Fibroblast of gingiva (primary cell): ENCODE data around the gene ROPN1B.
"Not testable (repeated sequence)": the region's sequence is repeated elsewhere in the genome, so short reads cannot be mapped to it uniquely, and the experiment has no call there.

Source experiments
- DNase-seq: peaks from one replicate; pipeline ENCODE4 v3.0.0-alpha.2; 2011; ENCODE audit warnings: low read depth

Gene ROPN1B

DNA sequence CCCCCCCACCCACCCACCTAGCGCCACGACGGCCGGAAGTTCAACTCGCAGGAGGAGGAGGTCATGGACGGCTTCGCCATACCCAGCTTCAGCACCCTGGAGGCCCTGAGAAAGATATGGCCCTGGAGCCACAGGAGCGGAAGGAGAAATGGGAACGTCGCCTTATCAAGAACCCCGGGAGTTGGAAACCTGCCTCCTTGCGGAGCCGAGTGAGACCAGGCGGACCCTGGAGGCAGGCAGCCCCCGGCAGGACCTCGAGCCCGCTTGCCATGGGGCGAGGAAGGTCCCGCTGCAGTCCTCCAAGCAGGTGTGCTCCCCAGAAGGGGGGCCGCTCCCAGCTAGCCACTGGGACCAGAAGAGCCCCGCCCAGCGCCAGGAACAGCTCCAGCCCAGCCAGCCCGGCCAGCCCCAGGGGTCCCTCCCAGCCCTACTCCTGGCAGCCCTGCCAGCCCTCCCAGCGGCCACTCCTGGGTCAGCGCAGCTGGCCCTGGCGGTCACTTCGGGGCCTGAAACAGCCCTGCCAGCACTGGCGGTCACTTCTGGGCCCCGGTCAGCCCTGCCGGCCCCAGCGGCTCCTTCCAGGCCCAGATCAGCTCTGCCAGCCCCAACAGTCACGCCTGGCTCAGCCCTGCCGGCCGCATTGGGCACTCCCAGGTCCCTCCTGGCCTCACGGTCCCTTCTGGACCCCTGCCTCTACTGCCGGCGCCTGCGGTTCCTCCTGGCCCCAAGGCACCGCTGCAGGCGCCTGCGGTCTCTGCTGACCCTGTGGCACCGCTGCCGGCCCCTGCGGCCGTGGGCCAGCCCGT is 10.3 kb upstream of the ROPN1B start:
- DNase-seq, result no peak

DNA sequence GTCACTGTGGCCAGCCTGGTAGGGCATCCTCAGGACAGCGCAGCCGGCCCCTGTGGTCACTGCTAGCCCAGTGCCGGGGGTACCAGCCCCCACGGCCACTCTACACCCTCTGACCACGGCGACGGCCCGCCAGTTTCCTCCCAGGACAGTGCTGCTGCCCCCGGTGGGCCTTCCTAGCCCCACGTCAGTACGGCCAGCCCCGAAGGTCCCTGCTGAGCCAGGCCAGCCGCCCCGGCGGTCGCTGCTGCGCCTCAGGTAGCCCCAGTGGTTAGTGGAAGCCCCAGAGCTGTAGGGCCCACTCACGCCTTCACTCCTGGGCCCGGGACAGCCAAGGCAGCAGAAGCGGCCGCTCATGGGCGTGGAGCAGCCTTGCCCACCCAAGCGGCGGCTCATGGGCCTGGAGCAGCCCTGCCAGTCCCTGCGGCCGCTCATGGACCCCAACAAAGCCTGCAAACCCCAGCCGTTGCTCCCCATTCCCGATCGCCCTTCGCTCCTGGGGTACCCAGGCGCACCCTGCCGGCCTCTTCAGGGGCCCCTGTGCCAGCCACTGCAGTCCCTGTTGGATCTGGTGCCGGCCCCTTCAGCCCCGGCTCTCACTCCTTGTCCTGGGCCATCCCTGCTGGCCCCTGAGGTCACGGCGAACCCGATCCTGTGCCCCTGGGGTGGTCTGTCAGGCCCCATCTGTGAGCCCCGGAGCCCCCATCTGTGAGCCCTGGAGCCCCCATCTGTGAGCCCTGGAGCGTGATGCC is 9.5 kb upstream of the ROPN1B start:
- no peak for DNase-seq

DNA sequence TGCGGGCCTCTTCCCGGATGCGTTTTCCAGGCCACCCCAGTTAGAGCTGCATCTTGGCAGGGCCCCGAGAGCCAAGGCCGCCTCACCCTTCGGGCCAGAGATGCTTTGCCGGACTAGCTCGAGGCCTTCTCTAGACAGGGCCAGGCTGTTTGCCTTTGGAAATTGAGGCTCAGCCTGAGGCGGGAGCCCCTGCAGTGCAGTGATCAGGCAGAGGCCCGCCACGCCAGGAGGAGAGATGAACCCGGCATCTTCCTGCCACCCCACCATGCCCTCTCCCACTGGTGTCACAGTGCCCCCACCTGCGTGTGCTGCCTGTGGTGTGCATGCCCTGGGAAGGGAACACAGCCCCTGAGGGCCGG is 8.9 kb upstream of the ROPN1B start:
- DNase-seq, result no peak

DNA sequence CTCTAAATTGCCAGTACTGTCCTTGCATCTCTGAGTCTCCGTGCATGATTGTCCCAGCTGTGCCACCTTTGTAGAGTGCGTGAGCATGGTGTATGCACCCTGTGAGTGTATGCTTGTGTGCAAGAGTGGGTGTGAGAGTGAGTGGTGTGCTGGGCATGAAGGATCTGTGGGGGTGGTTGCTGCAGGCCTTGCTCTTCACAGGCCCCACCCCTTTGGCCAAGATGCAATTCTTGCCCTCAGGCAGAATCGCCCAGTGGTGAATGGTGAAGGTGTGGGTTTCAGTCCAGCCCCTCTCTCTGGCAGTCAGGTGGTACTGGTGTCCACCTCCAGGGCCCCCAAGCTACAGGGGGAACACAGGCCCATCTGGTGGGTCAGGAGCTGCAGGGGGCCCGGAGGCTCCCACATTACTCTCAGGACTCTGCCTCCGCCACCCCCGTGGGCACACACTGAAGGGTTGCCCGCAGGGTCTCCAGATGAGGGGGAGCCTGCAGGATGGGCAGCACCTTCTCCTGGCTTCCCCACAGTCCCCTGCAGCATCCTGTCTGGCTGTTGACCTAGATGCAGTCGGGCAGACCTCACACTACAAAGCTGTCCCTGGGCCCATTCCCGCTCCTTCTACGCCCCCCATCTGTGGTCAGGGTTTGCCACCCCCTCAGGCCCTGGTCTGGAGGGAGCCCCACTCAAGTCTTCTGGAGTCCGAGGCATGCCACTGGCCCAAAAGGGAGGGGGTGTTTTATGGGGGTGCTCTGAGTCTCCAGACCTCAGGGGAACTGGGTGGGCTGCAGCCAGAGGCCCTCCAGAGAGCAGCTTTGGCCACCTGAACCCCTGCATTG is 8.3 kb upstream of the ROPN1B start:
- DNase-seq, result no peak

DNA sequence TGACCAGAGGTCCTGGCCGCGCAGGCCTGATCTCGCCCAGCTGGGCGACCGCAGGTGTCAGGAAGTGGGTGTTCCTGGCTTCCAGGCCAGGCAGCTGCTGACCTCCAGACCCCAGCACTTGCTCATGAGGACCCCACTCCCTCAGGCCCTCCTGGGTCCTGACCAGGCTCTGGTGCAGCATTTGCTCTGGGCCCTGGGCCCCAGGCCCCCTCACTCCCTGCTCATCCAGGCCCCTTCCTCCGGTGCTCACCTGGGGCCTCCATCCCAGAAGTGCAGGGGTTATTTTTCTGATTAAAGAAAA is 7.7 kb upstream of the ROPN1B start:
- DNase-seq, result no peak

DNA sequence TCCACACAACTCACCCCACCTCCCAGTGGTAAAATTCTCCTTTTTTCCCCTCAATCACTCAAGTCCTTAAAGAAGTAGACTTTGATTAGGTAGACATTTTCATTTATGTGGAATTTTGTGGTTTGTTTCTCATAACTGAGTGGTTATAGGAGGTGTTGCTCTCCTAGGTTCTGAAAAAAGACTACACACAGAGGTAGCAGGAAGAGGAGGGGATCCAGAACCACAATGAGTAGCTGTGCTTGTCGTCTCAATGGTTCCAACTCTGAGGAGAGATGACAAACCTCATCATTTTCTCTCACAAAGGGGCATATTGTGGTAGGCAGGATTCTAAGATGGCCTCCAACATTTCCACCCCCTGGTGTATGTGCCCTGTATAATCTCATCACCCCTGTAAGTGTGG is 5.1 kb upstream of the ROPN1B start:
- DNase-seq, result not testable (repeated sequence)

DNA sequence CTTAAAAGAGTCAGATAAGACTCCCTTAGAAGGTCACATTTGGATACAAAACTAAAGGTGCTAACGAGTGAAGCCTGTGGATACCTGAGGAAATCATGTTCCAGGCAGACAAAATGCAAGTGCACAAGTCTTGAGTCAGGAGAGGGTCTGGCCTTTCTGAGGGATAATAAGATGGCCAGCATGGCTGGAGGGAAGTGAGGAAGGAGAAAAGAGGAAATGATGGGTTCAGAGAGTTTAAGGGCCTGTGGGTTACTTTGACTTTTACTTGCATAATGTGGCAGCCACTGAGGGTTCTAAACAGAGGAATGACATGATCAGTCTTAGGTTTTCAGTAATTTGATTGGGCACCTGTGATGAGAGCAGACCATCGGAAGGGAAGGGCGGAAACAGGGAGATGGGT is 3.5 kb upstream of the ROPN1B start:
- no peak for DNase-seq

DNA sequence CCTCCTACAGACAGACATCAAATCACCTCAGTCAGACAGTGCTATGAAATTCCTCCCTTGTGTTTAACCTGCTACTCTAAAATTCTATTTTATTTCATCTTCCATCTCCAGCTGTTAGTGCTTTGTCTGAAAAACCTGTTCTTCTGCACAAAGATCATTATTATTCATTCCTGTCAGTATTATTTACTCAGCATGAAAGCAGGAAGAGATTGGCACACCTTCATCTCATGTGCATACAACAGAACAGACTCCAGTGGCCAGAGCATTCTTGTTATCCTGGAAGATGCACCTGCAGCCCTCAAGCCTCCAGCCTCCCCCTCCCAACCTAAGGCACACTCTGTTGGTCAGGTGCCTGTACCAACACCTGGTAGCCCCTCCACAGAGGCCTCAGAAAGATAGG is 1.8 kb upstream of the ROPN1B start:
- DNase-seq, result no peak

DNA sequence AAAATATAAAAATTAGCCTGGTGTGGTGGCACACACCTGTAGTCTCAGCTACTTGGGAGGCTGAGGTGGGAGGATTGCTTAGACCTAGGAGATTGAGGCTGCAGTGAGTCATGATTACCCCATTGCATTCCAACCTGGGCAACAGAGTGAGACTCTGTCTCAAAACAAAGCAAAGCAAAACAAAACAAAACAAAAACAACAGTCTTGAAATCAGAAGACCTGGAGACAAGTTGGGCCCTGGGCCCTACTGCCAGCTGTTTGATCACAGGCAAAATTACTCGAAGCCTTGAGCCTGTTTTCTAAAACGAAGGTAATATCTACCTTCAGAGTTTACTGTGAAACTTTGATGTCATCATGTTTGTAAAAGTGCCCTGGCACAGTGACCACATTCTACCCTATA is 857 bp upstream of the ROPN1B start:
- DNase-seq, result not testable (repeated sequence)

DNA sequence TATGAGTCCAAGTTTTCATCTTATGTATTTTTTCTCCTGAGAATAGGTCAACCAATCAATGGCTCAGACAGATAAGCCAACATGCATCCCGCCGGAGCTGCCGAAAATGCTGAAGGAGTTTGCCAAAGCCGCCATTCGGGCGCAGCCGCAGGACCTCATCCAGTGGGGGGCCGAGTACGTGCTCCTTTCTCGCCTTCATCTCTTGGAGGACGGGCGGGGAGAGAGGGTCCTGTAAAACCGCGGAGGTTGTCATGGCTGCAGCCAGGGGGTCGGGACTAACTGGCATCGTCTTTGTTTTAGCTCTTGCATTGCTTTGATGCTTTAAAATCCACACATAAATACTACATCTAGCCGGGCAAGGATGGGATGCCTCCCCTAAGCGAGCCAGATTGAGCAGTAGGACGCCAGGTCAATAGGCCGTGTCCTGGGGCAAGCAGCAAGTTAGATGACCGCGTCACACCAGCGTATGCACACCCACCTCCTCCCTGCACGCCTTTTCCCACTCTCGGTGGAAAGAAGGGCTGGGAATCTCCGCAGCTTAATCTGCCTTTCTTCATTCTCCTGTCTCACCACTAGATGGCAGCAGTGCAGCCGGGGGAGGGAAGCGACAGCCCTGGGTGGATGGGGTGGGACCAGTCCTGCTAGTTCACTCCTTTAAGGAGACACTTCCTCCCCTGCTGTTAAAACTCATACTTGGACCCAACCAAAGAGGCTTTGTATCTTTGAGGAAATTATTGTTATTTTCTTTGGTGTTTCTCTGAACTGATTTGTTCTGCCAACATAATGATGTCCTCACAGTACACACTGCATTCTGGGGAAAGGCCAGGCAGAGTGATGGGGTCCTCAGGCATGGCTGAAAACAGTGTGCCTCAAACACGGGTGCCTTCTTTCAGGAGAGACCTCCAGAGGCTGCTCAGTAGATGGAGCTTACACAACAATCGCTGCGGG is 3.3 kb downstream of the ROPN1B start:
- peak; percentile 9 for DNase-seq

DNA sequence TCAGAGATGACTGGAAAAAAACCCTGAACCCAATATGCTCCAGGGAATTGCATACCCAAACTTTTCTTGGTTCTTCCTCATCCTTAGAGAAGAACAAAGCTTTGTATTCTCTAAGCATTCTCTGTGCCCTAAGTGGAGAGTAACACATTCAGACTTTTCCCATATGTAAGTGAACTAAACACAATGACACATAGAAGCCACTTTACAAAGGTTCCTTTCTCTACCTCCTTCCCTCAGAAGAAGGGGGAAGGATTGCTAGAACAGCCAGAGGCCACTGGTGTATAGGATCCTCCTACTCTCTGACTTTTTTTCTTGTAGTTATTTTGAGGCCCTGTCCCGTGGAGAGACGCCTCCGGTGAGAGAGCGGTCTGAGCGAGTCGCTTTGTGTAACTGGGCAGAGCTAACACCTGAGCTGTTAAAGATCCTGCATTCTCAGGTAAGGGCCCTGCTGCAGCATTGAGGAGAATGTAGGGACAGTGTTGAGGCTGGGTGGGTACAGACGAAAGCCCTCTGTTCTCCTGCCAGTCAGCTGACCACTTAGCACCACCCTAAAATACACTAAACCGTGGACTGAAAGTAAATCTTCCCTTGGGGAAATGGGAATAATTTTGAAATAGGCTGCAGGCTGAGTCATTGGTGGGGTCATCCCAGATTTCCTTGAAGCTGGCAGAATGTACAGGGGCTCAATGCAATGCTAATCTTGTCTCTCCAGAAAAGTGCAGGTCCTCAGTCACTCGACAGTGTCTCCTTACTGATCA is 6.4 kb downstream of the ROPN1B start:
- DNase-seq, result peak; percentile 6

DNA sequence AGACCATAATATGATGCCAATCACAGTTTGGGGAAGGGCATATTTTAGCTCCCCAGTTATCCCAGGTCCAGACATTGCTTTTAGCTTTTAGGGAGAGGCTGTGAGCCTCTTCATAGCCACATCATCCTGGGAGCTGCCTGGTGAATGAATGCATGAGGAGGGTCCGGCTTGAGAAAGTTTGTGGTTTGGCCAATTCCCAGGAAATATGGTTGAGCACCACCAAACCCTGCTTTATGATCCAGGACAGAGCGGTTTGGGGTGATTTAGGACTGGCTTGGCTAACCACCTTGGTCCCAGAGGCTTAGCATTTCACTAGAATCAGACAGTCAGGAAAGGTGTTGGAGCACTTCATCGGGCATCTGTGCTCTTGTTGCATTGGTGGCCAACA is 7.0 kb downstream of the ROPN1B start:
- DNase-seq, result not testable (repeated sequence)

DNA sequence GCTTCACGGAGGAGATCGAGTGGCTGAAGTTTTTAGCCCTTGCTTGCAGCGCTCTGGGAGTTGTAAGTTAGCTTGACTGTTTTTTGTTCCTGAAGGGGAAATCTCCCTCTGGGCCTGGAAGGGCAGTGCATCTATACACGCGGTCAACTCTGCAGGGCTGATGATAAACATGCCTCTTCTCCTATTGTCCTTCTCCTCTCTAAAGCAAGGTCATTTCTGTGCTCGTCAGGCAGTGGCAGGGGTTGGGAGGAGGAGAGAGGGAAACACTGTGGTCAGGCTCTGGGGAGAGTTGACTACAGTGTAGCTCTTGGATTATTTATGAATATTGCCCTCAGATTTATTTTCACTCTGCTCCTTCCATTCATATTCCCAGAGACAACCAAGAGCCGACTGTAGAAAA is 8.1 kb downstream of the ROPN1B start:
- DNase-seq, result not testable (repeated sequence)

DNA sequence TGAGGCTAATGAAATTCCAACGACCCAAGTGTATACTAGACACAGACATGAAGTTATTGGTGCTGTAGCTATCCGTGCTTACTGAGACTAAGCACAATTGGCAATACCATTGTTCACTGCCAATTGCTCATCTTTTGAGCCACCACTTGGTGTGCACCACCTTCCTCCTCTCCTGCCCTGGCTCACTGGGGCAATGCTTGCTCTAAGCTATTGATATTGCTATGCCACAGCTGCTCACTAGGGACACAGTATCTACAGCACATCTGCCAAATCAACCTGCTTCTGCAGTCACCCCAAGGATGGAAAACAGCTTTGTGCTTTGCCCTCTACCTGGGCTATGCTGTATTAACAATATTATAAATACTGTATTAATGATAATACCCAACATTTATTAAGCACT is 16.0 kb downstream of the ROPN1B start:
- DNase-seq, result not testable (repeated sequence)

DNA sequence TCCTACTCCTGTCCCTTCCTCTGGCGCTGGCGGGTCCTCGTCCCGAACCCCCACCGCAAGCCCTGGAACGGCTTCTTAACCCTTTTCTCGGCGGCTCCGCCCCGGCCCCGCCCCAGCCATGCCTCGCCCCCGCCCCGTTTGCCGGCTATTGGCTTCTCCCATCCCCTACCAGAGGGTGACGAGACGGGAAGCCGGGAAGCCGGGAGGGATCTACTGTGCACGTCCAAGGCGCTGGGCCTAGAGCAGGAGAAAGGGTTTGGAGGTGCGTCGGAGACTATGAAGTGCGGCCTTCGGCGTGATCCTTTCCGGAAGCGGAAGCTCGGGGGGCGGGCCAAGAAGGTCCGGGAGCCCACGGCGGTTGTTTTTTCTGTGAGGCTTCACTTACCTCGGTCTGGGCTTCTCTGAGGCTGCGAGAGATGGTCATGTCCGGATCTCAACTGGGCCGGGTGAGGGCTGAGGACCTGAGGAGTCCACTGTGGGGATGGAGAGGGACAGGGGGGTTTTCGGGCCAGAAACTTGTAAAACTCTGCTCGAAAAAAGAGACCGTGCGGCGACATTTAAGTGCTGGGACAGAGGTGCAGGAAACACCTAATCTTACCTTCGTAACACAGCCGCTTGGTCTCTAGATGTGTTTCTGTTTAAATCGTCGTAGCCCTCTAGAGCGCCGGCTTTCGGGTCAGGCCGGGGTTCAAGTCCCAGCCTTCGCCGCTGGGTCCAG is 21.4 kb downstream of the ROPN1B start:
- DNase-seq, result peak; percentile 85

DNA sequence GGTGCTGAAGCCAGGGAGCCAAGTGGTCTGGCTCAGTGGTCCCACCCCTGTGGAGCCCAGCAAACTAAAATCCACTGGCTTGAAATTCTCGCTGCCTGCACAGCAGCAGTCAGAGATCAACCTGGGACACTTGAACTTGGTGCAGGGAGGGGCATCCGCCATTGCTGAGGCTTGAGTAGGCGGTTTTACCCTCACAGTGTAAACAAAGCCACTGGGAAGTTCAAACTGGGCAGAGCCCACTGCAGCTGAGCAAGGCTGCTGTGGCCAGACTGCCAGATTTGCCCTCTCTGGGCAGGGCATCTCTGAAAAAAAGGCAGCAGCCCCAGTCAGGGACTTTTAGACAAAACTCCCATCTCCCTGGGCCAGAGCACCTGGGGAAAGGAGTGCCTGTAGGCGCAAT is 27.8 kb downstream of the ROPN1B start:
- DNase-seq, result not testable (repeated sequence)

DNA sequence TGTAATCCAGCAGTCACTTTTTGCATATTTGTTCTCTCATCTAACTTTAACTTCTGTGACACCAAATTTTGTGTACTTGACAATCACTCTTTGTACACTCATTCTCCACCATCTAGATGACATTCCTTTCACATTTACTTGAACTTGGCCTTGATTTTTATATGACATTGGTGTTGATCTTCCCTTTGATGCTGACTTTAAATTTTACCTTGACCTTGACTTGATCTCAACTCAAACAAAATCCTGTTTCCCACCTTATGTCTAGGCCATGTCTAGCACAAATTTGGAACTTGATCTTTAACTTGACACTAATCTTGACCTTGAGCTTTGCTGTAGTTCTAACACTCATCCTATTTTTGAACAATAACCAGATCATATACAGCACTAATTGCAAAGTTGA is 33.2 kb downstream of the ROPN1B start:
- no peak for DNase-seq

DNA sequence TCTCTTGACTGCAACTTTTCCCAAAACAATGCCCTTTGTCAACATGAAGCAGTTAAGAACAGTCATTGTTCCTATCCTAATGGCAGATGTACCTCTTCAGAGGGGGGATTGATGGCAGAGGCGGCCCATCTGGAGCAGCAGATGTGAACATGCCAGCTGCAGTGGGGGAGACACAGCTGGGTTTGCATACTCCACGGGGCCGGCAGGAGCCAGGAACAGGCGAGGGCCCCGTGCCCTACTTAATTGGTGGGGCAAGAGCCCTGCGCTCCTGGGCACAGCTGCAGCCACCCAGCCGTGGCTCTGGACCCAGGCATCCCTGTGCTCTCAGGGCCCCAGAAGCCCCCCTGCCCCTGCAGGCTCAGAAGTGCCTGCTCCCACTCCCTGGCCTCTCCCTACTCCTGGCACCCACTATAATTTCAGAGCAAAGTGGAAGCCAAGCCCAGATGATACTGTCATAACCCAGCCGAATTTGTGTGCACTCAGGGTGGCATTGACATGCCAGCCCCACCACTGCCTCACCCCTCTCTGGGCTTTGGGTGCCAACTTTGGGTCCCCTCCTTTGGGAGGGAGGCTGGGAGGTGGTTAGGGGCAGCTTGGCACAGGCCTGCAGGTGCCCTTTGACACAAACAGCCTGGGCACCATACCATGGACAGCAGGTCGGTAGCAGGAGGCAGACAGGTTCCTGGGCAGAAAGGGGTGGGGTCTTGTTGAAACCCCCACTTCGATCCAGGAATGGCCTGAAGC is 34.6 kb downstream of the ROPN1B start:
- no peak for DNase-seq

DNA sequence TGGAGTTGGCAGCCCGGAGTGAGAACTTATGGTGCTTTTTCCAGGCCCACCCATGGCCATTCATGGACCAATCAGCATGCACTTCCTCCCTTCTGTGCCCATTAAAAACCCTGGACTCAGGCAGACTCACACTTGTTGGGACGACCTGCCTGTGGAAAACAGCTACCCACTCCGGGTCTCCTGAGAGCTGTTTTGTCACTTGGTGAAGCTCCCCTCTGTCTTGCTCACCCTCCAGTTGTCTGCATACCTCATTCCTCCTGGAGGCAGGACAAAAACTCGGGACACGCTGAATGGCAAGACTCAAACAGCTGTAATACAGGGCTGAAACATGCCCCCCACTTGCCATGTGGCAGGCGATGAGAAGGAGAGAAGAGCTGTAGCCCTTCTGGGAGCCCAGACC is 35.2 kb downstream of the ROPN1B start:
- no peak for DNase-seq

DNA sequence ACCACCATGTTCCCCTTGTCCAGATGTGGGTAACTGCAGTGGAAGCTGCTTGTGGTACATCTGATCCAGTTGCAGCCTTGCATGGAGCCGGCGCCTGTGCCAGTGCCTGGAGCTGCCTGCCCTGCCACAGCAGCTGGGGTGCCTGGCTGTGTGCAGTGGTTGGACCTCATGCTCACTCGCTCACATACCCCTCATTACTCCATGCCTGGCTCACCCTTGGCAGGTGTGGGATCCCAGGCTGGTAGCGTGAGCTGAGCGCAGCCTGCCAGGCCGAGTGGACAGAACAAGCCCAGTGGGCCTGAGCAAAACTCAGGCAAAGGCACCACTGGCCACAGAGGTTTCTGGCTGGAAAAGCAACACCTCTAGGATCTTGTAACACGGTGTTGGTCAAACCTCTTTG is 35.7 kb downstream of the ROPN1B start:
- no peak for DNase-seq
